Limb (tissue), 2 donors: ENCODE measurements around the gene SAMD8.
A peak's percentile ranks its signal among the peaks of the same experiment; 100 is the strongest.

Experiments used
- DNase-seq, 2 donors: peaks; one replicate each; pipeline ENCODE4 v3.0.0-alpha.2; 2016; ENCODE audit errors: extremely low spot score in 2 of 2

Gene SAMD8

DNA sequence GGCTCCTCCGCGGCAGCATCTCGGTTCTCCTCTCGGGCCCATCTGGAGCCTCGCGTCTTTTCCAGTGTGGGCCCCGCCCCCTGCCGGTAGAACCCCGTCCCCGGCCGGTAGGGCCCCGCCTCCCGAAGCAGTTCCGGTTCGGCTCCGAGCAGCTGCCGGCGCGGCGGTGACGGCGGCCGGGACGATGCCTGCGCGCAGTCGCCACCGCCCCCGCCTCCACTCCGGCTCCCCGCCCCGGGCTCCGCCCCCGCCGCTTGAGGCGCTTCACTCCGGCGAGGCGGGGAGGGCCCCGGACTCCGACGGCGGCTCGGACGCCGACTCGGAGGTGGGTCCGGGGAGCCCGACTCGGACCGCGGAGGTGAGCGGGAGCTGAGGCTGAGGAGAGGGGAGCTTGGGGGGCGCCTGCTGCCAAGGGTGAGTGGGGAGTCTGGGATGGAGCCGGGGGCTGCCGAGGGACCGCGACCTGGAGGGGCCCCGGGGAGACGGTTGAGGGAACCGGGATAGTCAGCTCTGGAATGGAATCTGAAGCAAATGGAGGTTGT lies at the start of gene SAMD8:
Gene SAMD8 (plus strand): TSS at position 292 of the 542 bp plus-strand sequence. CDS start 38,873 bp downstream, outside the sequence.
- peak; percentile 92 to 97 for DNase-seq

DNA sequence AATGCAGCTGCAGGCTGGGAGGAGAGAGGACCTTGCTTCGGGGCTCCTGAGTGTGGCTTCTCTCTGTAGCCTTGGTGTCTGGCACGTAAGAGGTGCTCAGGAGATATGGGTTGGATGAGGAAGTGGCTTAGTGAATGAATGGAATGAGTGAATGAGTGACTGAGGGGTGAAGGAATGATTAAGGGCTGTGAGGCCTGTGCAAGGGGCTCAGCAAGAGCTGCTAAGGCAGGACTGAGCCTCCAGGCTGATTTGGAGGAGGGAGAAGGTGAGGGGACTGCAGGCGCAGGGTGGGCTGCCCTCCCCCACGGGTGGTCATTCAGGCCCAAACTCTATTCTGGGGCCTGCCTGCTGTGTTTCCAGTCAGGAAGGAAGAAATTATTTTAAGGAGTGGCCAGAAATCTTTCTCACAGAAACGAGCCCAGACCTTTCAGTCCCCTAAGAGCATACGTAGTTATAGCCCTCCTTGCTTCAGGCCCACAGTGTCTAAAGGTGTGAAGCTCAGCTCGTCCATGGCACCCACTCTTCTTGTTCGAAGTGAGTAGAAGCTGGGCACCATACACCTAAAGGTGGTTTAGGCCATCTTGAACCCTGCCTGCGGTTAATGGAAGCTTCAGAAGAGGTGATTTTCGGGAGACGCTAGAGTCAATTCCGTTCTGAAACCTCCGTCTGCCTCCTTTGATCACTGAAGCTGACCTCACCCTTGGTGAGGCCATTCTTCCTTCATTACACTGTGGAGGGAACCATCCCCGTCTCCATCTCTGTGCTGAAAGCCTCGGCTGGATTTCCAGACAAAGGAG lies 49.5 kb upstream of the SAMD8 start:
- DNase-seq = no peak

DNA sequence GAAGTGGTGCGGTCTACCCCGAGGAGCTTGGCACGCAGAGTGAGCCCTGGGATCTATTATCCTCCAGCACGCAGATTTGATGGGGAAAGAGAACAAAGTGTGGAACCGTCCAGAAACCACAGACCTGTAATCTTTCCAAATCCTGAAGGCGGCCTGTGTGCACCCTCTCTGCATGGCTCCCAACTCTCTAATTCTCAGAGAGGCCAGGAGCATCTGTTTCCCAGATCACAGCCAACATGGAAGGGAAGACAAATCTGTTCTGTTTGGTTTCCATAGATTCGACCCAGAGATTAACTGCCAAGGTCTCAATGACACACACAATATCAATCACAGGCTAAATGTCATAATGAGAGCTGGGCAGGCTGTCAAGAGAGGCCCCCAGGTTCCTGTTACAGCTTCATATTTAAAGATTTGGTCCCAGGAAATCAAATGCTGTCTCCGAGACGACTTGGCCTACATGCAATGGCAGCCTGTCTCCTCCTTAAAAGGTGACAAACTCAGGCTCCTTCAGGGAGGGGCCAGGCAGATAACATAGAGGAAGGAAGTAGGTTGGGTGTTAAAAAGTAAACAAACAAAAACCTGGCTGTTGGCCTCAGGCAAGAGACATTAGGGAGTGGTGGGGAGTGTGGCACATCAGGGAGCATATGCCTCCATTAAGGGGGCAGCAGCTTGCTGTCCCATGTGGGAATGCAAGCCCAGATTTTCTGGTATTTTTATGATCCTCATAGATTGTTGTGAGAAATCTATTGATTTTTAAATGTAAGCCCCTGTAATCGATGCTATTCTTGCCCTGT lies 48.8 kb upstream of the SAMD8 start:
- peak; percentile 75 to 90 for DNase-seq

DNA sequence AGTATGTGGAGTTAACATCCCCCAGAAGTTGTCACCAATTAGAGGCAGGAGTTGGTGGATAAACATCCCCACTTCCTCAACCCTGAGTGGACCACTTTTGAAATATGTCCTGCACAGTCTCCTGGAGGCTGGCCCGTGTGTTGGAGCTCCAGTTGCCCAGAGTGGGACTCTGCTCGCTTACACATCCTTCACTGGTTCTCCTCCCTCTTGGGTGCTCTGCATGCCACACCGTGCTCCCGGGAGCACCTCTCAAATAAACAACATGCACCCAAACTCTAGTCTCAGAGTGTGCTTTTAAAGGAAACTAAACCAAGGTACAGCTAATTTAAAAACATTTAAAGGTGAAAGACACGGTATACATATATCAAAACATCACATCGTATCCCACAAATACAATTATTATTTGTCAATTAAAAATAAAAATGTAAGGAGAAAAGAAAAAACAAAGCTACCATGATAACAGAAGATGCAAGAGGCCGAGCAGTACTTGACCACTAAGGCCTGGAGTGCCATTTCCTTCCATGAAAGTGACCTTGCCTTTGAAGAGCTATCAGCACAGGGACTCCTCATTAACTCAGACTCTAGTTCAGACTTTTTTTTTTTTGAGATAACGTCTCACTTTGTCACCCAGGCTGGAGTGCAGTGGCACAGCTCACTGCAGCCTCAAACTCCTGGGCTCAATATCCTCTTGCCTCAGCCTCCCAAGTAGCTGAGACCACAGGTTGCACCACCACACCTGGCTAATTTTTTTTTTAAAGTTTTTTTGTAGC lies 47.8 kb upstream of the SAMD8 start:
- no peak for DNase-seq

DNA sequence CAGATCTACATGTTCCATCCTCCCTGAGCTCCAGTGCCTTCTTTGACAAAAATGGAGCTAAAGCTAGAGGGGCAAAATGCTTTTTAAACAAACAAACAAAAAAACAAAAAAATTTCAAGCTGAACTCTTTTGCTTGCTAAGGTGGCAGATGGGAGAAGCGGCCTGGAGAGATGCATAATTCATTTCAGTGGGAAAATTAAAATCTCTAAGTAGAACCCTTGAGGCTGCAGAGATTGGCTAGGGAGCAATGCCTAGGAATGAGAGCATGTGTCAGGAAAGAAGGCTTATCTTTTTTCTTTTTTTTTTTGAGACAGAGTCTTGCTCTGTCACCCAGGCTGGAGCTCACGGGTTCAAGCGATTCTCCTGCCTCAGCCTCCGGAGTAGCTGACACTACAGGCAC lies 46.4 kb upstream of the SAMD8 start:
- no peak for DNase-seq

DNA sequence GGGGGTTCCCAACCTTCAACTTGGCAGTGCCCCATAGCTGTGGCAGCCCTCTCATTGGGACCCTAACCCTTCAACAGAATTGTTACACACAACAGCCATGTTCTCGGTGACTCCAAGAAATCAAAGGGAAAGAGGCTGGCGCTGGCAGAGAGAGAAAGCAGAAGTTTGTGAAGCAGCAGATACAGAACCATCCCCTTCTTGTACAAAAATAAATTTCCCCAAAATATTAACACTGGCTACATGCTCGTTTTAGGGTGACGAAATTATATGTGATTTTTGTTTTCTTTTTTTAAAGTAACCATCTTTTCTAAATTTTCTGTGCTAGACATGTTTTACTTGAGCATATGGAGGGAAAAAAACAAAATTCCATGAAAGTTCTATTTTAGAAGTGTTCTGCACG lies 45.2 kb upstream of the SAMD8 start:
- no peak for DNase-seq

DNA sequence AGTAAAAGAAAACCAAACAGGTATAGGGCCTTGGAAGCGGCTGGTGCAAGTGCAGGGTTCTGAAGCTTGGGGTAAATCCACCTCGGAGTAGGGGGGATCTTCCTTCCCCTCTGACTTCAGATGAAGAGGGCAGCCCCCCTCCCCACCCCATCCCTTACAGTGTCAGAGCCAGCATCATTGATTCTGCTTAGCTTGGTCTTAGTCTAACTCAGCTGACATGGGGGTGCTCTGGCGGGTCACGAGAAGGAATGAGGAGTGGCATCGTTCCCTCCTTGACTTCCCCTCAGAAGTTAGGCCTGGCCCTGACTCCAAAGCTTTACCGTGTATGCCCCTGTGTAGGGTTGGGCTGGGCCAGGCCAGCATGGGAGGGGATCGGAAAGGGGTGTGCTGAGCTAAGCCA lies 44.2 kb upstream of the SAMD8 start:
- DNase-seq = no peak

DNA sequence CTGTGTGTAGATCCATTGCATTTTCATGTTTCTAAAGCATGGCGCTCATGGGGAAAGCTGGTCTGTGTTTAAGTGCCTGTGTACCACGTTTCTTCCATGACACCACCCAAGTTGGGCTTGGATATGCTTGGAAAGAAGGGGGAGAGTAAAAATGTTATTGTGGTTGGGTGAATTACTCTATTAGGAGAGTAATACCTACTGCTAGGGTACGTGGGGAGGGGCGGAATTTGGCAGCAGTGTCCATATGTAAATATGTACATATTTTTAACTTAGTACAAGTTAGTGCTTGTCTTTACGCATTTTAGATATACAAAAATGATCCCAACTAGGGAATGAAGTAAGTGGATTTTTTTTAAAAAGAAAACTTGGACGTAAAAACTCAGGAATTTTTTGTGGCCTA lies 42.9 kb upstream of the SAMD8 start:
- peak in 1 of 2 donors; percentile 53 for DNase-seq

DNA sequence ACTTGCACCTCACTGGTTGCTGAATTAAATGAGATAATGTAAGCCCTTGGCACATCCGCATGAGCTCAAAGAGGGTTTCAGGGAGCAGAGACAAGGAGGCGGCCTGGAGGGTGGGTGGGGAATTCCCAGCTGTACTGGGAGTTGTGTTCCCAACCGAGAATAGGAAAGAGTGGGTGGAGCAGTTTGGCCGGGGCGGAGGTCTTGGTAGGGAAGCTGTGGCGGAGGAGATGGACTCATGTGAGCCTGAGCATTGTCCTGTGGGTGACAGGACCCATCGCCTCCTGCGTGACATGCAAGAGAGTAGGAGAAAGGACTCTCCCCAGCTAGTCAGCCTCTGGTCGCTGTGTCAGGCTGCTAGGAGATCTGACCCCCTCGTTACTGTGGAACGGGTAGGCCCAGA lies 41.0 kb upstream of the SAMD8 start:
- DNase-seq = no peak

DNA sequence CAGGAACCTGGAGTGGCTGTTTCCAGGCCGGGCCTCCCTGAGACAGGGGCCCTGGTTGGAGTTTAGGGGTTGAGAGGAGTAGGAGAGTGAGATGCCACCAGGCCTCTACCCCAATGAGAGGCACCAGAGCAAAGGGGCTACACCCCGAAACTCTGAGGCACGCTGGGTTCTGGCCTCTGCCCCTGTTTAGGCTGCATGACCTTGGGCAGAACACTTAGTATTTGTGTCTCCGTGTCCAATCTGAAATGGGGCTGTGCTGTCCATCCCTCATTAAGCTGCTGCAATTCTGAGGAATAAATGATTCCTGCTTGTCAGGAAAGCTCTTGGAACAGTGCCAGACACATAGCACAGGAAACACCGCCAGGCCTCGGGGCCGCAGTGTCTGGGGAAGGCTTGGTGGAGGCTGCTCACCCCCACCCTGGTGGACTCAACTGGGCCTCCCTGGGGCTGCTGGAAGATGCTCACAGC lies 40.5 kb upstream of the SAMD8 start:
- peak in 1 of 2 donors; percentile 61 for DNase-seq

DNA sequence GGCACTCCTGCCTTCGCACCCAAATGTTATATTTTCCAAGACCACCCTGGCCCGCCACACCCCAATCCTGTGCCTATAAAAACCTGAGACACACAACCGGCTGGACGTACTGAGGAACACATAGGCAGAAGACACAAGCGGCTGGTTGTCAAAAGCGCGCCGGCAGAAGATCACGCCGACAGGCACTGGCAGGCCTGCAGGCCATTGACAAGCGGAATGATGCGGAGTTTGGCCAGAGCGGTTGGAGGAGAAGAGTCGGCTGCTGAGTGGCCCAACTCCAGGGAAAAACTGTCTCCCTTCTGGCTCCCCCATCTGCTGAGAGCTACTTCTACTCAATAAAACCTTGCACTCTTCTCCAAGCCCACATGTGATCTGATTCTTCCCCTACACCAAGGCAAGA lies 39.7 kb upstream of the SAMD8 start:
- no peak for DNase-seq

DNA sequence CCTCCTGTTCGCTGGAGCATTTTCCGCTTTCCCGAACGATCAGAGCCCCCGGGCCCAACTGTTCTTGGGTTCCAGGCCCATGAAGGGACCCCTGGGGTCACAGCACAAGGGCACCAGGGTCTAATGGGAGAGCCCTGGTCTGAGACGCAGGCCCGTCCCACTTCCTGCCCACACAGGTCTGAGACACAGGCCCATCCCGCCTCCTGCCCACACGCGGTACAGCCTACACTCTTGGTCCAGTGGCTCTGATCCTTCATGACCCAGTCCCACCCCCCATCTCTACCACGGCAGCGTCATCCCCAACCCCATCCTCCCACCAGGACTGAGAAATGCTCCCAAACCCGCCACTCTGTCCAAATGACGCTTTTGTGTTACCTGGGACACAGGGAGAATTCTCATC lies 38.7 kb upstream of the SAMD8 start:
- no peak for DNase-seq

DNA sequence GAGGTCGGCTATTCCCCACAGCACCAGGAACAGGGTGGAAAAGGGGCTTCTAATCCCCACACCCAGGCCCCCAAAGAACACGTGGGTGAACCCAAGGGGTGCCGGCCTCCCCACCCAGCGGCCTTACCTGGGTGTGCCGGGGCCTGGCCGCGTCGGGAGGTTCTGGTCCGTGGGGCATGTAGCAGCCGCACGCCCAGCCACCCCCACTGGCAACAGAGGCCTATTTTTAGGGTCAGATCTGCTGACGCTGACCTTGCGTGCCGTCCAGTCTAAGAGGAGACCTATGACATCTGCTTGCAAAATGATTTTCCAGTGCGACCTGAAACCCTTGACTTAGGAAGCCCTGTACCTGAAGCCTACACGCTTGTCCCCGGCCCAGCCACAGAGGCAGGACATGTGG lies 38.0 kb upstream of the SAMD8 start:
- no peak for DNase-seq

DNA sequence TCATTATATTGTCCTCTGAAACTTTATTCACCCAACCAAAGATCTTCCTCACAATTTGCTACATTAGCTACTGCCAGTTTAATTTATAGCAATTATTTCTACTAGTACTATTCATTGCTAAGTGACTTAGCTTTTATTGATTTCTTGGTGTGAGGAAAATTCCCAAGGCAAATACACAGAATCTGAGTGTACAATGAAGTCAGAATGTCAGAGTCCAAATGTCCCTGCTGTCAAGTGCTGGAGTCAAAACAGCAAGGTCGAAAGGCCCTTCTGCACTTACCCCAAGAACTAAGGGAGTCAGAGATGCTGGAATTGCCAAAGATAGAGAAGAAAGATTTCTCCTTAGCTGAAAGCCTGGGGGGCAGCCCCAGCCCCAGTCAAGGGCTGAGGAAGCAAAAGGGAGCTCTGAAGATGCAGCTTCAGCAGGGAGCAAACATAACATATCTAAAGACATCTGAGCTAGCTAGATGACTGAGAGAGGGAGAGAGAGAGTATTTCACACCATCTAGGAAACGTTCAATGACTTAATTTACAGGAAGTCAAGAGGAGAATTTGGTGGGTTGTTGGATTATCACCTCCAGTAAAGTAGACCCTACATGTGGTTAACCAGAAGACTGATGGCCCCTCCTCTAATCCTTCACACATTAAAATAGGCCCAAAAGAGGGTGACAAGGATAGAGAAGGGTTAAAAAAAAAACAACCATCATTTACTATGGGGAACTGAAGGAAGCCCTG lies 36.6 kb upstream of the SAMD8 start:
- DNase-seq = no peak

DNA sequence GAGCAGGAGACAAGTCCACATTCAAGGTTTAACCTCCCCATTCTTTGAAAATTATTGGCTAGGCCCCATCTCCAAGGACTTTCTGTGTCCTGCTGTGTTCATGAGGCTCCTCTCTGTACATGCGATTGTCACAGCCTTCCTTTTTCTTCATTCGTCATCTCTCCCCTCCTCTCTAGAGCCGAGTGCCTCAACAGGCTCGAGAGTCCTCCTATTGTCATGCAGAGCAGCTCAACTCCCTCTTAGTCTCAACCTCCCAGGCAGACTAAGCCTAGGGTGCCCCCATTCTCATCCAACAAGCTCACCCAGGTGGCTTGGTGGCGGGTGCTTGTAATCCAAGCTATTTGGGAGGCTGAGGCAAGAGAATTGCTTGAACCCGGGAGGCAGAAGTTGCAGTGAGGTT lies 35.1 kb upstream of the SAMD8 start:
- no peak for DNase-seq

DNA sequence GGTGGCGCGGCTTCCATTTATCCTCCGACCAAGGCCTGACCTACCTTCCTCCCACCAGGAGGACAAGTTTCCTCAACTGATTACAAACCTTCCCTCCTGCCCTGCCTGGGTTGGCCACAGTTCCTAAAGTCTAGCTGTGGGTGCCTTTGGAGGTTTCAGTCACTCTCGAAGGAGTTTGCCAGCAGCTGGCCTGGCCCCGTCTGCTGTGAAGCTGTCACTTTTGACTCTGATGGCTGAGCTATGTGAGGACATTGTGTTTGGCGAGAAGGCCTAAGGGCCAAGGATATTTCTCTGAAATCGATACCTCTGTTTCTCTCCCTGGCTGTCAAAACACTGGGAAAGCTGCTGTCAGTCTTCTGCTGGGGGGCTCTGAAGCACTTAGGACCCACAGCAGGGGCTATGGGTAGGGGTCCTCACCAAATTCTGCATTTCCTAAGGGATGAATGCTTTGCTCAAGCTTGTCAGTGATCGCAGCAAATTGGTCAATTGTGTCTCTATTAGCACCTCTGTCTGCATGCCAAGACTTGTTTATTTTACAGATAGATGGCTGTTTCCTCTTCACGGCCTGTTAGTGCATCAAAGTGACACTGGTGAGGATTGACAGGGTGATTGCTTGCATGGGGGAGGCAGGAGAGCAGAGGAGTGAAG lies 31.9 kb upstream of the SAMD8 start:
- DNase-seq = no peak

DNA sequence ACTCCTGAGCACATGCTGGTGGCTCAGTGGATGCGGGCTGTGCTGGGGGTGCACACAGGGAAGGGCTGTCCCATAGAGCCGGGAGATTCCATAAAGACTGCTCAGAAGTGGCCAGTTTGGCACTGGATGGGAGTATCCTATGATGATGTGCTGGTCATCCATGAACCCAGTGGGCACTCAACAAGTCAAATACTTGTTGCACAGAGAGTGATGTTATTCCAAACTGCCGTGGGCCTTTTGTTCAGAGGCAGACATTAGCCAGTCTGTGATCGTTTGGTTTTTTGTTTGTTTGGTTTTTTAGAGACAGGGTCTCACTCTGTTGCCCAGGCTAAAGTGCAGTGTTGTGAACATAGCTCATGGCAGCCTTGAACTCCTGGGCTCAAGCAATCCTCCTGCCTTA lies 30.9 kb upstream of the SAMD8 start:
- no peak for DNase-seq

DNA sequence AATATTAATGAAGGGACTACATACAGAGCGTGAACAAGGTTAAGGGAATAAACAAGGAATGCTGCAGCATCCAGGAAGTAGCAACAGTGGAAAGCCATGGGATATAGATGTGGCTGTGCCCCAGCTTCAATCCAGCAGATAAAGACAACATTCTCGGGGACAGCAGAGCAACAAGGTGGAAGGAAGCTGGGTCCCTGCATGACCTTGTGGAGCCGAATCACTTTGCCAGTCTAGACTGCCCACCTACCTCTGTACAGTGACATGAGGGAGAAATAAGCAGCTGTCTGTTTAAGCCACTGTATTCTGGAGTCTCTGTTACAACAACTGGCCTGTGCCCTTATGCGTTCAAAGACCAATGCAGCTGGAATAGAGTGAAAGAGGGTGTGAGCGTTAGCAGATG lies 30.1 kb upstream of the SAMD8 start:
- DNase-seq = no peak

DNA sequence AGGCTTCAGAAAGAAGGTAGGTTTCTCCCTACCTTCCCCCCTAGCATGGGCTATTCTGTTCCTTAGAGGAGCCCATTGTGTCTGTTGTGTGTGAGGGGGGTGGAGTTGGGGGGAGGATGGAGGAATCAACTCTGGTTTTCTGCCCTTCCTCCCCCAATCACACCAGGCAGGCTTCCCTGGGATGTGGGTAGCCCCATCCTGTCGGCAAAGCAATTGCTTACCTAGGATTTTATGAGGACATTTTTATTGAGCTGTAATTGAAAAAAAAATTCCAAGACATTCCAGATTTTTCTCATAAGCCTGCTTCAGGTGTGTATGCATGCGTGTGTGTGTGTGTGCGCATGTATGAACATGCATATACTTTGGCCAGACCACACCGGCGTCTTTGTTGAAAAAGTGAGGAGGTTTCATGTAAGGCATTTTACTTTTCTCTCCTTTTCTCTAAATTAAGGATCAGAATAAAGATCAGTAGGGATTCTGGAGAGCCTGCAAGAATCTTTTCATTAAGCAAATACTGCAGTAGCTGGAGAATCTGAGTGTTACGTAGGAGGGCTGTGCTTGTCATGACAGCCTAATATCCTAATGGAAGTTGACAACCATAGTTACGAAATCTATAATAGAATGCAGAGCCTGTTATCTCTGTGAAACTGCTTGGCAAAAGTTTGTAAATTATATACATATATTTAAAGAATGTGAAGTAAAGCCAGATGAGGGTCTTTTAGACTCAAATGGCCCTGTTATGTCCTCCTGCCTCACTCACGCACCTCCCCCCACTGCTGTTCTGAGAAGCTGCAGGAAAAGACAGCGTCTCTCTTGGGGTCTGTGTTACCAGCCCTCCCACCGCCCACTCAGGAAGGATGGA lies 27.3 kb upstream of the SAMD8 start:
- DNase-seq = peak in 1 of 2 donors; percentile 5
